ENCODE results near the gene BLID.

DNA sequence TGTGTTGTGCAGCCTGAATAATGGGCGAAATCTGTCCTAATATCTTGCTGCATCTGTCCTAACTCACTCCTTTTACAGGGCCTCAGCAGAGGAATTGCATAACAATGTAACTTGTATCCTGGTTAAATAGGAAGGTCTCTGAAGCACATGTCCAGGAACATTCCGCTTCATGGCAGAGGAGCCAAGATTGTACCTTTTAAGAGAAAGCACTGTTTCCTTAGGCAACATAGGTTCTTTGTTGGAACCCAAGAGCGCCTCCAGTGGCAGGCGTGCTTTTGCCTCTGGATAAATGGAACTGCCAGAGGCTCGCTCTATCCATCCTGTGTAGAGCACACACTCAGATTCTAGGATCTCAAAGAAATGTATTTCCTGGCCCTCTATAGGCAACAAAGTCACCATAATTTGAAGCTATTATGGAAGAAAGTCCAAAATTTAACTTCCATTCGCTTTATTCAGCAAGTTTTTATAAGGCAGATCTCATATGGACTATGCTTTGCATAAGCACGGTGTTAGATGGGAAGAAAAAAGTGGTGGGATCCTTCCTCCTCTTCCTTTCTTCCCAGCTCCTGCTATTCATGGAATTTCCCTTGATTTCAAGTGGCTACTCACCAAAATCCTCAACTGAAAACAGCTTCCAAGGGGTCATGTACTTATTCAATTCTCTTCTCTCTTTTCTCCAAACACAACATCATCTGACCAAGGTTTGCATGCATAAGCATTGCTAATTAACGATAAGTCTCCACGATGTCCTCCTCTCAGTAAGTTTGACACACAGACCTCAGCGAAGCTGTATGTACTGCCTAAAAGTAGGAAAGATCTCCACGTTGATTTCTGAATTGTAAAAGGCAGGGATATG is at the start of gene BLID:
- TF ChIP-seq, protein P1, sequence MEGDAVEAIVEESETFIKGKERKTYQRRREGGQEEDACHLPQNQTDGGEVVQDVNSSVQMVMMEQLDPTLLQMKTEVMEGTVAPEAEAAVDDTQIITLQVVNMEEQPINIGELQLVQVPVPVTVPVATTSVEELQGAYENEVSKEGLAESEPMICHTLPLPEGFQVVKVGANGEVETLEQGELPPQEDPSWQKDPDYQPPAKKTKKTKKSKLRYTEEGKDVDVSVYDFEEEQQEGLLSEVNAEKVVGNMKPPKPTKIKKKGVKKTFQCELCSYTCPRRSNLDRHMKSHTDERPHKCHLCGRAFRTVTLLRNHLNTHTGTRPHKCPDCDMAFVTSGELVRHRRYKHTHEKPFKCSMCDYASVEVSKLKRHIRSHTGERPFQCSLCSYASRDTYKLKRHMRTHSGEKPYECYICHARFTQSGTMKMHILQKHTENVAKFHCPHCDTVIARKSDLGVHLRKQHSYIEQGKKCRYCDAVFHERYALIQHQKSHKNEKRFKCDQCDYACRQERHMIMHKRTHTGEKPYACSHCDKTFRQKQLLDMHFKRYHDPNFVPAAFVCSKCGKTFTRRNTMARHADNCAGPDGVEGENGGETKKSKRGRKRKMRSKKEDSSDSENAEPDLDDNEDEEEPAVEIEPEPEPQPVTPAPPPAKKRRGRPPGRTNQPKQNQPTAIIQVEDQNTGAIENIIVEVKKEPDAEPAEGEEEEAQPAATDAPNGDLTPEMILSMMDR (IDR thresholded peaks at IDR 0.05; ENCODE audit: poor library complexity, severe bottlenecking): peak; percentile 65
- TF ChIP-seq MXI1 (conservative IDR thresholded peaks at IDR 0.05; ENCODE audit: poor library complexity, severe bottlenecking) (no peak), RAD21 (conservative IDR thresholded peaks at IDR 0.05) (no peak), EP300 (conservative IDR thresholded peaks at IDR 0.05; ENCODE audit: poor library complexity, severe bottlenecking) (no peak), EZH2 (IDR thresholded peaks at IDR 0.05; ENCODE audit: borderline replicate concordance, insufficient read depth, low read length, poor library complexity, severe bottlenecking) (no peak), SMC3 (conservative IDR thresholded peaks at IDR 0.05; ENCODE audit: poor library complexity) (no peak), TAF1 (IDR thresholded peaks at IDR 0.05; ENCODE audit: low read depth) (no peak)
- TF ChIP-seq, protein P2, sequence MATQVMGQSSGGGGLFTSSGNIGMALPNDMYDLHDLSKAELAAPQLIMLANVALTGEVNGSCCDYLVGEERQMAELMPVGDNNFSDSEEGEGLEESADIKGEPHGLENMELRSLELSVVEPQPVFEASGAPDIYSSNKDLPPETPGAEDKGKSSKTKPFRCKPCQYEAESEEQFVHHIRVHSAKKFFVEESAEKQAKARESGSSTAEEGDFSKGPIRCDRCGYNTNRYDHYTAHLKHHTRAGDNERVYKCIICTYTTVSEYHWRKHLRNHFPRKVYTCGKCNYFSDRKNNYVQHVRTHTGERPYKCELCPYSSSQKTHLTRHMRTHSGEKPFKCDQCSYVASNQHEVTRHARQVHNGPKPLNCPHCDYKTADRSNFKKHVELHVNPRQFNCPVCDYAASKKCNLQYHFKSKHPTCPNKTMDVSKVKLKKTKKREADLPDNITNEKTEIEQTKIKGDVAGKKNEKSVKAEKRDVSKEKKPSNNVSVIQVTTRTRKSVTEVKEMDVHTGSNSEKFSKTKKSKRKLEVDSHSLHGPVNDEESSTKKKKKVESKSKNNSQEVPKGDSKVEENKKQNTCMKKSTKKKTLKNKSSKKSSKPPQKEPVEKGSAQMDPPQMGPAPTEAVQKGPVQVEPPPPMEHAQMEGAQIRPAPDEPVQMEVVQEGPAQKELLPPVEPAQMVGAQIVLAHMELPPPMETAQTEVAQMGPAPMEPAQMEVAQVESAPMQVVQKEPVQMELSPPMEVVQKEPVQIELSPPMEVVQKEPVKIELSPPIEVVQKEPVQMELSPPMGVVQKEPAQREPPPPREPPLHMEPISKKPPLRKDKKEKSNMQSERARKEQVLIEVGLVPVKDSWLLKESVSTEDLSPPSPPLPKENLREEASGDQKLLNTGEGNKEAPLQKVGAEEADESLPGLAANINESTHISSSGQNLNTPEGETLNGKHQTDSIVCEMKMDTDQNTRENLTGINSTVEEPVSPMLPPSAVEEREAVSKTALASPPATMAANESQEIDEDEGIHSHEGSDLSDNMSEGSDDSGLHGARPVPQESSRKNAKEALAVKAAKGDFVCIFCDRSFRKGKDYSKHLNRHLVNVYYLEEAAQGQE (IDR thresholded peaks at IDR 0.05; ENCODE audit: borderline replicate concordance): no peak

All from neural cell (in vitro differentiated cells).